Measurements from ENCODE around the gene DGKD. TPM values are rescaled to one million over a fixed set of nuclear protein-coding genes. Genes with fewer than 3 reads are reported as not detected.

Gene DGKD
- total and polyA plus RNA-seq, 10 donors: 21.9 to 120 (median 71.9) TPM

- DNase-seq: no peak
- TF ChIP-seq POLR2AphosphoS5 (IDR thresholded peaks at IDR 0.05) (peak in 1 of 3 donors; percentile 16), CTCF (IDR thresholded peaks at IDR 0.05 in 8 of 11, conservative IDR thresholded peaks at IDR 0.05 in 3 of 11) (no peak), POLR2A (IDR thresholded peaks at IDR 0.05) (no peak)
- Histone ChIP-seq H3K9me3 (no peaks in the 10 kb centered on the region), H3K4me3 (no peak overlapping the region), H3K27me3 (replicated peaks in 1 of 7) (no peaks in the 10 kb centered on the region), H3K4me1 (peaks cover 0 to 23% (median 0%) of the 10 kb centered on the region in 6 donors), H3K27ac (no peak overlapping the region), H3K36me3 (no peaks in the 10 kb centered on the region)
- 59 to 75% (median 70%) methylated on average over 8 of the region's 8 CpGs for WGBS, 5 donors
- intact Hi-C loops (cut with DNase I; ENCODE audit: low total_unique reads): no loop called here
Observed at GRCh38 chr2:233312874-233313273, 41.4 kb upstream of the DGKD start.

GRCh38 chr2:233314180-233314925 lies 39.9 kb upstream of the DGKD start:
- no peak for TF ChIP-seq POLR2A (IDR thresholded peaks at IDR 0.05)
- no peak for TF ChIP-seq POLR2AphosphoS5 (IDR thresholded peaks at IDR 0.05)
- TF ChIP-seq CTCF (IDR thresholded peaks at IDR 0.05 in 8 of 11, conservative IDR thresholded peaks at IDR 0.05 in 3 of 11): no peak
- Histone ChIP-seq H3K27me3 (replicated peaks in 1 of 7) (no peaks in the 10 kb centered on the region), H3K27ac (no peak overlapping the region), H3K4me3 (no peak overlapping the region), H3K4me1 (peaks cover 0 to 27% (median 0%) of the 10 kb centered on the region in 6 donors), H3K9me3 (no peaks in the 10 kb centered on the region), H3K36me3 (no peaks in the 10 kb centered on the region)
- intact Hi-C loops (cut with DNase I; ENCODE audit: low total_unique reads): no loop called here
- 92 to 96% (median 92%) methylated on average over 17 to 20 of the region's 20 CpGs for WGBS, 5 donors
- DNase-seq: no peak

- WGBS, 5 donors: 61 to 77% (median 66%) methylated on average over 7 of the region's 7 CpGs
- Histone ChIP-seq H3K4me3 (no peak overlapping the region), H3K36me3 (no peaks in the 10 kb centered on the region), H3K9me3 (no peaks in the 10 kb centered on the region), H3K4me1 (peaks cover 0 to 19% (median 1%) of the 10 kb centered on the region in 6 donors), H3K27me3 (replicated peaks in 1 of 7) (no peaks in the 10 kb centered on the region), H3K27ac (no peak overlapping the region)
- DNase-seq: no peak
- TF ChIP-seq POLR2AphosphoS5 (IDR thresholded peaks at IDR 0.05) (no peak), POLR2A (IDR thresholded peaks at IDR 0.05) (no peak), CTCF (IDR thresholded peaks at IDR 0.05 in 8 of 11, conservative IDR thresholded peaks at IDR 0.05 in 3 of 11) (no peak)
- intact Hi-C loops (cut with DNase I; ENCODE audit: low total_unique reads): no loop called here
Observed at GRCh38 chr2:233317196-233317943, 36.9 kb upstream of the DGKD start.

- WGBS, 5 donors: 79 to 89% (median 81%) methylated on average over 5 of the region's 5 CpGs
- Histone ChIP-seq H3K9me3 (no peaks in the 10 kb centered on the region), H3K36me3 (no peaks in the 10 kb centered on the region), H3K4me3 (no peak overlapping the region), H3K4me1 (peaks cover 0 to 19% (median 4%) of the 10 kb centered on the region in 6 donors), H3K27me3 (replicated peaks in 1 of 7) (no peaks in the 10 kb centered on the region), H3K27ac (no peak overlapping the region)
- intact Hi-C loops (cut with DNase I; ENCODE audit: low total_unique reads): no loop called here
- DNase-seq: no peak
- no peak for TF ChIP-seq POLR2AphosphoS5 (IDR thresholded peaks at IDR 0.05)
- no peak for TF ChIP-seq CTCF (IDR thresholded peaks at IDR 0.05 in 8 of 11, conservative IDR thresholded peaks at IDR 0.05 in 3 of 11)
- no peak for TF ChIP-seq POLR2A (IDR thresholded peaks at IDR 0.05)
Observed at GRCh38 chr2:233319256-233319655, 35.0 kb upstream of the DGKD start.

Measured in spleen (tissue), 11 donors.